KMS-11 (cell line): ENCODE data around the gene CHST11.

Source experiments
- H2AFZ ChIP-seq: fragments of 200-600 bp; sonication (generic); 2 replicates; pipeline ENCODE4 v1.6.1; 2016; ENCODE audit warnings: antibody characterized with exemption, mixed run types, low read depth
- H3K27ac ChIP-seq: fragments of 200-600 bp; sonication (generic); 2 replicates; pipeline ENCODE4 v1.6.1; 2016; ENCODE audit warnings: mild to moderate bottlenecking, mixed run types
- H3K27me3 ChIP-seq: fragments of 200-600 bp; sonication (generic); 2 replicates; pipeline ENCODE4 v1.6.1; 2017; ENCODE audit warnings: mild to moderate bottlenecking, low read depth, mixed run types, moderate library complexity; ENCODE audit not compliant: insufficient read depth
- H3K36me3 ChIP-seq: fragments of 200-600 bp; sonication (generic); 2 replicates; pipeline ENCODE4 v1.6.1; 2017; ENCODE audit warnings: mild to moderate bottlenecking, mixed run types; ENCODE audit not compliant: insufficient read depth
- H3K4me1 ChIP-seq: fragments of 200-600 bp; sonication (generic); 2 replicates; pipeline ENCODE4 v1.6.1; 2016; ENCODE audit warnings: mild to moderate bottlenecking, low read depth, mixed run types; ENCODE audit not compliant: poor library complexity, severe bottlenecking
- H3K4me2 ChIP-seq: fragments of 200-600 bp; sonication (generic); 2 replicates; pipeline ENCODE4 v1.7.0; 2016; ENCODE audit warnings: mild to moderate bottlenecking, mixed run types
- H3K4me3 ChIP-seq: fragments of 200-600 bp; sonication (generic); IDR thresholded peaks from 2 replicates; pipeline ENCODE4 v1.6.1; 2017; ENCODE audit warnings: low read depth, low read length, mixed read lengths; ENCODE audit not compliant: insufficient read depth
- H3K79me2 ChIP-seq: fragments of 200-600 bp; sonication (generic); 2 replicates; pipeline ENCODE4 v1.6.1; 2016; ENCODE audit warnings: low read depth, mixed run types; ENCODE audit not compliant: insufficient read depth
- H3K9ac ChIP-seq: fragments of 200-600 bp; sonication (generic); 2 replicates; pipeline ENCODE4 v1.6.1; 2016; ENCODE audit warnings: mild to moderate bottlenecking, mixed run types
- H4K20me1 ChIP-seq: fragments of 200-600 bp; sonication (generic); 2 replicates; pipeline ENCODE4 v1.6.1; 2016; ENCODE audit warnings: mild to moderate bottlenecking, mixed run types; ENCODE audit not compliant: insufficient read depth
- TF ChIP-seq, protein P1 (sequence below): fragments of 200-600 bp; sonication (generic); conservative IDR thresholded peaks from 2 replicates; pipeline ENCODE4 v1.6.1; 2017; ENCODE audit warnings: low read depth, mild to moderate bottlenecking, antibody characterized with exemption, low read length, moderate library complexity, mixed read lengths

Gene CHST11

DNA sequence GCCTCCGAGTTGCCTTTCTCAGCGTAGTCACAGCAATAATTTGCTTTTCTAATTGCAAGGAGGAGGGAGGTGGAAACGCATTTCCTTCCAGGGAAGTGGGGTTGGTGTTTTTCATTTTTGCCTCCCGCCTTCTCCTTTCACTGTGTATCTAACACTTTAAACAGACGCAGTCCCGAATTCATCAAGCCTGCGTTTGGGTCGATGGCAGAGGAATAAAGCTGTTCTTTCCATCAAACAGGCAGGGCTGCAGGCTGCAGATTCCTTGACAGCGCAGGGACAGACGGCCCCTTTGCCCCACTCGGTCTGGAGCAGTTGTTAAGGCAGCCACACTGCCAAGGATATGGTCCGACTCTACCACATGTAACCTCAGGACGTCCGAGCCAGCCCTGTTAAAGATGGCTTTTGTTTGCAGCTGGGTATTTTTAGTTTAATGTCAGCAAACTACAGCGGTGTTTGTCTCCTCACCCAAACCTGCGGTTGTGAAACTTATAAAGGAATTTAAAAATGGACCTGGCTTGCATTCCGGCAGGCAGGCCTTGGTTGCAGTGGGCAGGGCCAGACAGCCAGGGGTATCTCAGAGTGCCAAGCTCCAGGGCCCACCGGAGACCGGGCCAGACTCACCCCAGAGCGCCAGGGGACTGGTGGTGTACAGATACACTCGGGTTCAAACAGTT, 2.1 kb downstream of the CHST11 start:
- Histone ChIP-seq H3K27ac (peak overlapping the region; percentile 71), H3K4me1 (peaks cover 56% of the 10 kb centered on the region), H3K4me3 (peak overlapping the region; percentile 22), H4K20me1 (no peaks in the 10 kb centered on the region), H3K4me2 (peak overlapping the region; percentile 47), H3K36me3 (no peaks in the 10 kb centered on the region), H3K27me3 (no peaks in the 10 kb centered on the region), H2AFZ (peak overlapping the region; percentile 80), H3K9ac (peak overlapping the region; percentile 79), H3K79me2 (peaks cover 58% of the 10 kb centered on the region)
- TF ChIP-seq, protein P1, sequence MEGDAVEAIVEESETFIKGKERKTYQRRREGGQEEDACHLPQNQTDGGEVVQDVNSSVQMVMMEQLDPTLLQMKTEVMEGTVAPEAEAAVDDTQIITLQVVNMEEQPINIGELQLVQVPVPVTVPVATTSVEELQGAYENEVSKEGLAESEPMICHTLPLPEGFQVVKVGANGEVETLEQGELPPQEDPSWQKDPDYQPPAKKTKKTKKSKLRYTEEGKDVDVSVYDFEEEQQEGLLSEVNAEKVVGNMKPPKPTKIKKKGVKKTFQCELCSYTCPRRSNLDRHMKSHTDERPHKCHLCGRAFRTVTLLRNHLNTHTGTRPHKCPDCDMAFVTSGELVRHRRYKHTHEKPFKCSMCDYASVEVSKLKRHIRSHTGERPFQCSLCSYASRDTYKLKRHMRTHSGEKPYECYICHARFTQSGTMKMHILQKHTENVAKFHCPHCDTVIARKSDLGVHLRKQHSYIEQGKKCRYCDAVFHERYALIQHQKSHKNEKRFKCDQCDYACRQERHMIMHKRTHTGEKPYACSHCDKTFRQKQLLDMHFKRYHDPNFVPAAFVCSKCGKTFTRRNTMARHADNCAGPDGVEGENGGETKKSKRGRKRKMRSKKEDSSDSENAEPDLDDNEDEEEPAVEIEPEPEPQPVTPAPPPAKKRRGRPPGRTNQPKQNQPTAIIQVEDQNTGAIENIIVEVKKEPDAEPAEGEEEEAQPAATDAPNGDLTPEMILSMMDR = no peak

DNA sequence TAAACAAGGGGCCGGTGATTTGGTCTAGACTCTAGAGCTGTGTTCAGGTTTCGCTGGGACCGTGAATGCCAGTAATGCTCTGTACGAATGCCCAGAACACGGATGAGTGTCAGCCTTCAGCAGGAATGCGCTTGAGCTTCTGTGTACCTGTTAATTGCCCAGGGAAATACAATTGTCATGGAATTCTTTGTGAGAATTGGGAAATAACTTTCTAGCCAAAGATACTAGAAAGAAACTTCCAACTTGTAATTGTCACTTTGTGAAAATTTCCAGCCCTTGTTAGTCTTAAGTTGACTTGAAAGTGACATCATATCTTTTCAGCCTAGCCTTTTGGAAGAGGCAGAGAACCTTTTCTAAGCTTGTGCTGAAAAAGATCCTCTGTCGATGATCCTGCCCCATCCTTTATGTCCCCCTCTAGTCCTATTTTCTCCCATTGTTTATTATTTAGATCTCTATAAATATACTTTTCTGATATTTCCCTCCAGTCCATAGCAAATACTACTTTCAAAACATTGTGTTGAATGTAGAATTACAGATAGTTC, 2.7 kb downstream of the CHST11 start:
- peak overlapping the region; percentile 71 for H3K27ac ChIP-seq

DNA sequence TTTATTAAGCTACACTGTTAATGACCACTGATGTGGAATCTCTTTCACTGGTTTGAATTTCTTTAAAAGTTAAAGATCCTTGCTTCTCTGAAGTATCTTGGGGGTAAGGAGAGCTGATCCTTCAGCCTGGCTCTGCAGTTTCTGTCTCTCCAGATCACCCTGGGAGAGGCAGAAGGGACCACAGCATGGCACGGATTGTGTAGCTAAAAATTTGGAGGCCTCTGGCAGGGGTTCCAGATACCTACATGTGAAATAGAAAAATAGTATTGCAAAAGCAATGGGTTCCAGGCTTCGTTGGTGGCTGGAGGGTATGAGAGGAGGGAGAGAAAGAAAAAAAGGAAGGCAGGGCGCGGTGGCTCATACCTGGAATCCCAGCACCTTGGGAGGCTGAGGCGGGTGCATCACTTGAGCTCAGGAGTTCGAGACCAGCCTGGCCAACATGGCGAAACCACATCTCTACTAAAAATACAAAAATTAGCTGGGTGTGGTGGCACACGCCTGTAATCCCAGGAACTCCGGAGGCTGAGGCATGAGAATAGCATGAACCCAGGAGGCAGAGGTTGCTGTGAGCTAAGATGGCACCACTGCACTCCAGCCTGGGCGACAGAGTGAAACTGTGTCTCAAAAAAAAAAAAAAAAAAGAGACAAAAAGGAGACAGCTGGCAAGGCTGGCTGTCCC, 3.4 kb downstream of the CHST11 start:
- Histone ChIP-seq H3K27me3 (no peaks in the 10 kb centered on the region), H3K79me2 (peaks cover 58% of the 10 kb centered on the region), H3K36me3 (no peaks in the 10 kb centered on the region), H4K20me1 (no peaks in the 10 kb centered on the region), H3K4me2 (peak overlapping the region; percentile 47), H3K9ac (peak overlapping the region; percentile 79; the same call in 1 of the 2 replicates), H3K4me1 (peaks cover 69% of the 10 kb centered on the region), H2AFZ (no peak overlapping the region), H3K27ac (peak overlapping the region; percentile 71), H3K4me3 (no peak overlapping the region)
- TF ChIP-seq, protein P1 = no peak

More for the DNA sequence above, 2.7 kb downstream of the CHST11 start:
- Histone ChIP-seq H4K20me1 (no peaks in the 10 kb centered on the region), H3K4me1 (peaks cover 62% of the 10 kb centered on the region), H3K79me2 (peaks cover 58% of the 10 kb centered on the region), H3K9ac (peak overlapping the region; percentile 79; the same call in 1 of the 2 replicates), H3K36me3 (no peaks in the 10 kb centered on the region), H2AFZ (peak overlapping the region; percentile 80; the same call in 1 of the 2 replicates), H3K4me3 (no peak overlapping the region), H3K4me2 (peak overlapping the region; percentile 47), H3K27me3 (no peaks in the 10 kb centered on the region)
- TF ChIP-seq, protein P1 = no peak

DNA sequence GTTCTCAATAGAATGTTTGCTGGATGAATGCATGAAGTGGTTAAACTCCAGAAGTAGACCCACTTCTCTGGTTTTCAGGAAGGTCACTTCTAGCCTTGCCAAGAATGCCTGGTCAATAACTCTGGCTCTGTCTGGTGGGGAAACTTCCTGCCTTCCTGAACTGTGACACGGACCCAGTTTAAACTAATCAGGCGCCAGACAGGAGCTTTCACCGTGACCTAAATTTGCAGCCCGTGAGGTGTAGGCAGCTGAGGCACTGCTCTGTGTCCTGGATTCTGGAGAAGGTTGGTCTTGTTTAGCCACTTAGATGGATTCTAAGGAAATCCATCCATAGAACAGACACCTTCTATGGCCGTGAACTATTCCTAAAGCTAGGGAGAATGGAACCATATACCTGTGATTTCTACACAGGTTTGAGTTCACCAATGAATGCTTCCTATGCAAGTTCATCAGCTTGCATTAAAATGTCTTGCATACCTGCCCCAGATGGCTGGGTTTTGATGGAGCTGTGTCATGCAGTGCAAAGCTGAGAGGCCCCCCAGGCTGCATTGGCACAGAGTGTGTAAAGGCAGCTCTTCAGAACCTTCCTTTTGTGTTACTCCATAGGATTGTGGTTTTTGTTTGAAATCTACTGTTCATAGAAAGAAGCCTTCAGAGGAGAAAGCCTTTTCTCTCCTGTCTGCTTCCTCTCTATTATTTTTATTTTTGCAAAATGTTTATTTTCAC, 4.4 kb downstream of the CHST11 start:
- peak overlapping the region; percentile 47 for H3K4me2 ChIP-seq
- no peaks in the 10 kb centered on the region for H3K36me3 ChIP-seq
- no peaks in the 10 kb centered on the region for H3K27me3 ChIP-seq
- H2AFZ ChIP-seq = no peak overlapping the region
- H3K79me2 ChIP-seq = peaks cover 62% of the 10 kb centered on the region
- peaks cover 69% of the 10 kb centered on the region for H3K4me1 ChIP-seq
- no peaks in the 10 kb centered on the region for H4K20me1 ChIP-seq
- no peak overlapping the region for H3K27ac ChIP-seq
- TF ChIP-seq, protein P1 = no peak
- H3K9ac ChIP-seq = no peak overlapping the region
- no peak overlapping the region for H3K4me3 ChIP-seq
